Frontal cortex (tissue), 4 donors: ENCODE data around the gene PNMA8B. TPM values are rescaled to one million over a fixed set of nuclear protein-coding genes. Genes with fewer than 3 reads are reported as not detected.

ENCODE experiments used
- DNase-seq, 2 donors: peaks; one replicate each; pipeline ENCODE4 v3.0.0; 2012; ENCODE audit warnings: low spot score in 2 of 2
- FAIRE-seq: peaks from 2 replicates; lab custom pipeline; 2012; peaks lifted over from hg19 to GRCh38; lab: Jason Lieb, UNC
- total RNA-seq: library from RNA; depleted of rRNA; stranded (reverse); fragments of >200 nt; gene quantifications from one replicate; pipeline ENCODE4 v1.2.3, GENCODE V29; 2014
- donor health status: control.
- donor health status: control.
- donor health status: control.

Gene PNMA8B
- total RNA-seq, 1 donor from 2014 or later, result 17.1 TPM

DNA sequence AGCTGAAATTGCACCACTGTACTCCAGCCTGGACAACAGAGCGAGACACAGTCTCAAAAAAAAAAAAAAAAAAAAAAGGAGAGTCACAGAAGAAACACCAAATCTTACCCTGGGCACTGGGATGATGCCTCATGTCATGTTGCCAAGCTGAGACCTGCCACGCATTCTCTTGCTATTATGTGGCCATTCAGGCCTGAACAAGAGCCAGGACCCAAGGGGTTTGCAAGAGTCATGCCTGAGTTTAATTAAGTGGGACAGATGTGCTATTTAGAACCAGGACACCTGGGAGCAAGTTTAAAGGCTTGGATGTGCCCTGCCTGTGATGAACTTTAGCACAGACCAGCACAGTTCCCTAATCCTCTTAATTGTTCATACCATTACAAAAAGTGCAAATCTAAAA lies 34.1 kb downstream of the PNMA8B start:
- no peak for FAIRE-seq
- DNase-seq, result no peak

DNA sequence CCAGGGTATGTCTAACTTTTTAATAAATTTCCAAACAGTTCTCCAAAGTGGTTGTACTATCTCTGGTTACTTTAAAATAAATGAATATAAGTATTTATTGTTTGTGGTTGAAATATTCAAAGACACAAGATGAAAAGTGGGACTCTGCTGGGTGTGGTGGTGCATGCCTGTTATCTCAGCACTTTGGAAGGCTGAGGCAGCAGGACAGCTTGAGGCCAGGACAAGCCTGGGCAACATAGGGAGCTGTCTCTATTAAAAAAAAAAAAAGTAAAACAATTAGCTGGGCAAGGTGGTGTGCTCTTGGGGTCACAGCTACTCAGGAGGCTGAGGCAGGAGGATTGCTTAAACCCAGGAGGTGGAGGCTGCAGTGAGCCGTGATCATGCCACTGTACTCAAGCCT lies 34.7 kb downstream of the PNMA8B start:
- no peak for FAIRE-seq
- DNase-seq, result no peak

DNA sequence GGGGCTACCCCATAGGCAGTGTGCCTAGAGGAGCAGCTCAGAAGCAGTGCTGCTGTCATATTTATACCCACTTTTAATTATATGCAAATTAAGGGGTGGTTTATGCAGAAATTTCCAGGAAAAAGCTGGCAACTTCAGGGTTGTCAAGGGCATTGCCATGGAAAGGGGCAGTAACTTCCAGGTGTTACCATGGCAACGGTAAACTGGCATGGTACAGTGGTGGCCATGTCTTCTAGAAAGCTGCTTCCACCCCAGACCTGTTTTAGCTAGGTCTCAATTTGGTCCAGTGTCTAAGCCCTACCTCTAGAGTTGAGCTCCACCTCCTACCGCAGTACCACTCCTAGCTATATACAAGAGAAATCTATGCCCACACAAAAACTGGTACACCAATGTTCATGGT lies 35.6 kb downstream of the PNMA8B start:
- DNase-seq (no peak), FAIRE-seq (no peak)

DNA sequence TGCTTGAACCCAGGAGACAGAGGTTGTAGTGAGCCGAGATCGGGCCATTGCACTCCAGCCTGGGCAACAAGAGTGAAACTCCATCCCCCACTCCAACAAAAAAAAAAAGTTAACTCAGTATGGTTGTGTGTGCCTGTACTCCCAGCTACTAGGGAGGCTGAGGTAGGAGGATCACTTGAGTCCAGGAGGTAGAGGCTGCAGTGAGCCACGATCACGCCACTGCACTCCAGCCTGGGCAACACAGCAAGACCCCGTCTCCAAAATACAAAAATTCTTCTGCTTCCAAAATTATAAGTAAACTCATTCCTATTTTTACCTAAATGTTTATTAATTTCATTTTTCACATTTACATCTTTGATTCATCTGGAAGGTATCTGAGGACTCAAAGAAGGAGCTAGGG lies 38.7 kb downstream of the PNMA8B start:
- no peak for FAIRE-seq
- no peak for DNase-seq

DNA sequence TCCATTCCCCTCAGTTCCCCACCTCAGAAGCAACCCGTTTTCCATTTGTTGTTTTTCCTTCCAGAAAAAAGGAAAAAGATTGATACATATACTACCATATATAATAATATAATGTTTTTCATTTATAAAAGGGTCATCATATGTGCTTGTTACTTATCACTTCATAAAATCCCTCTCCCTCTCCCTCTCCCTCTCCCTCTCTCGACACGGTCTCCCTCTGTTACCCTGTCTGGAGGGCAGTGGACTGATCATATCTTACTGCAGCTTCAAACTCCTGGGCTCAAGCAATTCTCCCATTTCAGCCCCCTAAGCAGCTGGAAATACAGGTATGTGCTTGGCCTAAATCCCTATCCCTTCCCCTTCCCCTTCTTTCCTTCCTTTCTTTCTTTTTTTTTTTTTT lies 41.4 kb downstream of the PNMA8B start:
- no peak for FAIRE-seq
- no peak for DNase-seq

DNA sequence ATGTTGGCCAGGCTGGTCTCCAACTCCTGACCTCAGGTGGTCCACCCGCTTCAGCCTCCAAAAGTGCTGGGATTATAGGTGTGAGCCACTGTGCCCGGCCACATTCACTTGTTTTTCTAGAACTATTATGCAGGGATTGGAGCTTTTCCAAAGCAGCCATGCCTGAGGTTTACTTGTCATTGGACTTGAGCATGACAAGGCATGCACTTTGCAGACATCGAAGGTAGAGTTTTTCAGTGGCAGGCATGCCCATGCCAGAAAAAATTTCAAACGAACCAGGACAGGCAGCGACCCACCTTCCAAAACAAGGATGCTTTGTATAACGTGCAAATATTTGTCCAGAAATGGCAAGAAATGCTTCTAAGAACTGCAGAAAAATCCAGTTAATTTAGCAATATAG lies 42.0 kb downstream of the PNMA8B start:
- no peak for DNase-seq
- no peak for FAIRE-seq

DNA sequence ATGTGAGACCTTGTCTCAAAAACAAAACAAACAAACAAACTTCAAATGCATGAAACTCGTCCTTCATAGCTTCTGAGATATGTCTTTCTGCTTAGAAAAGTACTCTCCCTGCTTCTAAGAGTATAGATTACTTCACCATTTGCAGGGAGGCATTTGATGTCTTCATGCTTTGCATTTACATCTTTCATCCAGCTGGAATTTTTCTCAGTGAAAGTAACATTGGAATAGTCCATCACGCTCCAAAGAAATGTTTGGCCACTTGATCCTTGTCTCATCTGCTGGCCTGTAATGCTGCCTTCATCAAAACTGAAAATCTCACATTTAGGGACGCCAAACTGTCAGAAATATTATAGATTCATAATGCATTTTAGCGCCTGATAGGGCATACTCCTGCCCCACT lies 43.5 kb downstream of the PNMA8B start:
- DNase-seq, result no peak
- FAIRE-seq, result no peak

DNA sequence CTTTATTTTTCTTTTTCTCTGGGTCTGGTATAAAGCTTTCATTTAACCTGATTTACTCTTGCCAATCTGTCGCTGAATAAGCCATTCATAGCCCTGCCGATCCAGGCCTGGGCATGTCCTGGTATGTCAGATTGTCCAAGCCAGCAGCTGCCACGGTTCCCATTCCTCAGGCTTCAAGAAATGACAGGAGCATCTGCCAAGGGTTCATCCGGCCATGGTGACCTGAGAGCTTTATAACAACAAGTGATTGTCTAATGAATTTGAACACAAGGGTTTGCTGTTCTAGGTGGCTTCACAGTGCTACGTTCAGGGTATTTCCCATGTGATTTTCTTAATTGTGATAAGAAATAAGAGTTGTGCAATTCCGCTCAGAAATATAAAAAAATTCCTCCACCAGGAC lies 44.3 kb downstream of the PNMA8B start:
- FAIRE-seq (no peak), DNase-seq (no peak)

DNA sequence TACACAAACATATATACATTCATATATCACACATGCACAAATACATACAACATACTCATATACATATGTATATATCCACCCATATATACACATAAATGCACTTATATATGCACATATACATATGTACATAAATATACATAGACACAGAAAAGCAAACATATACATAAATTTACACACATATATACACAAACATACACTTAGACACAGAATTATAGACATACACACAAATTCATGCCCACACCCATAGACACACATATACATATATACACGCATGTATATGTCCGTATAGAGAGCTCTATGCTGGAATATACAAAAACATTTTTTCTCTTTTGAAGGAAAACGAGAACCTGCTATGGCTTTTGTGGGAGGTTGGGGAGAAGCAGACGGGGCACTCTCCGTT lies 44.9 kb downstream of the PNMA8B start:
- FAIRE-seq, result peak; percentile 48

DNA sequence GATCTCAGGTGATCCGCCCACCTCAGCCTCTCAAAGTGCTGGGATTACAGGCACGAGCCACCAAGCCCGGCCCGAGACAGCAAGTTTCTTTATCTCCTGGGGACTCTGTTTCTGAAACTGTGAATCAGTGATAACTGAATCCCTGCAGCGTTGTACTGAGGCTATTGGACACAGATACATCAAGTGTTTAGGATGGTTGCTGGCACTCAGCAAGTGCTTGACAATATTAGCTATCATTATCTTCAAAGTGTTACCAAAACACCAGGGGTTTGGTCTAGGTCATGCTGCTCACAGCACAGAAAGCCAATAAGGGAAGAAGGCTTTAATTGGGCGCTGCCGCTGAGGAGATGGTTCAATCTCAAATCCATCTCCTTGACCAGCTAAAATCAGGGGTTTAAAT lies 46.4 kb downstream of the PNMA8B start:
- DNase-seq (no peak), FAIRE-seq (no peak)

More for the DNA sequence above, 44.9 kb downstream of the PNMA8B start:
- no peak for DNase-seq

DNA sequence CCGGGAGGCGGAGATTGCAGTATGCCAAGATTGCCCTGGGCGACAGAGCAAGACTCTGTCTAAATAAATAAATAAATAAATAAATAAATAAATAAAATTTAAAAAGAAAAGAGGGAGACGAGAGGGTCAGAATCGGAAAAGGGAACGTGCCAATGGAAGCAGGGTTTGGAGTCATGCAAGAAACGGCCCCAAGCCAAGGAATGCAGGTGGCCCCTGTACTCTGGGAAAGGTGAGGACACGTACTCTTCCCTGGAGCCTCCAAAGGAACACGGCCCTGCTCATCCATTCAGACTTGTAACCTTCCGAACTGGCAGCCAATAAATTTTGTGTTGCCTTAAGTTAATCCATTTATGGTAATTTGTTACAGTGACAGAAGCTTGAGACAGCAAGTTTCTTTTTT lies 47.1 kb downstream of the PNMA8B start:
- DNase-seq (no peak), FAIRE-seq (no peak)

DNA sequence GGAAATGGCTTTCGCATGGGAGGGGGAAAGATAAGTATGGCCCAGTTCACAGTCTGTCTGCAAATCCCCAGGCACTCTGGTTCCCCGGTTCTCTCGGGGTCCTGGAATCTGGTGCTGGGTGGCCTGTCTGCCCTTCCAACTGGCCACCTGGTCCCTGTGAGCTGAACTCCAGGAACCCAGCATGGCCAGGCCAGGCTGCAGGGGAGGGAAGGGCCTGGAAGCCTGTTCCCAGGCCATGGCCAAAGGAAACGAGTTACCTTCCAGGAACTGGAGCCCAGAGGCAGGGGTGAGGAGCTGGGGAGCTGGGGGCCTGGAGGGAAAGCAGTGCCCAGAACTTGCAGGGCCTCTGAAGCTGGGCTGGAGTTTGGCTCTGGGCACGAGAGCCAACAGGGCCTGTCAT lies 47.8 kb downstream of the PNMA8B start:
- DNase-seq (no peak), FAIRE-seq (no peak)

DNA sequence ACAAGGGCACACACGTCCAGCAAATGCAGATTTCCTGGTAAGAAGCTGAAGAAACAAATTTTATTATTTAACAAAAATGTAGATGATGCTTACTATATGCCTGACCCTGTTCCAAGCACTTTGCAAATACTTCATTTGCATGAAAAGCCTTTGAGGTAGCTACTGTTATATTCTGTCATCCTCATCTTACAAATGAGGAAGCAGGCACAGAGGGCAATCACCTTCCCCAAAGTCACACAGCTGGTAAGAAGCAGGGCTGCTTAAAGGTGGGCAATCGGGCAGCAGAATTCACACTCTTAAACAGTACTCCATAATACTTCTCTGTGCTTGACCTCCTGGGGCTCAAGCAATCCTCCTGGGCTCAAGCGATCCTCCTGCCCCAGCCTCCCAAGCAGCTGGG lies 48.7 kb downstream of the PNMA8B start:
- DNase-seq (no peak), FAIRE-seq (no peak)

DNA sequence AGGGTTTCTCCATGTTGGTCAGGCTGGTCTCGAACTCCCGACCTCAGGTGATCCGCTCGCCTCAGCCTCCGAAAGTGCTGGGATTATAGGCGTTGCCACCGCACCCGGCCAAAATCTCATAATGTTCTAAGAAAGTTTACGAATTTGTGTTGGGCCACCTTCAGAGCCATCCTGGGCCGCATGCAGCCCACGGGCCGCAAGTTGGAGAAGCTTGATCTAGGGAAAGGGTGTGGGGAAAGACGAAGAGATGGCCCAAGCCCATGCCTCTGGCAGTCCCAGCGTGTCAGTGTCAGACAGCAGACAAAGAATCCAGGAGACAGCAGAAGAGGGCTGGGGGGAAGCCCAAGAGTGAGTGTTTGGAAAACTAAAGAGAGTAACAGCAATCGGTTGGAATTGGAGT lies 49.6 kb downstream of the PNMA8B start:
- DNase-seq, result no peak
- no peak for FAIRE-seq

DNA sequence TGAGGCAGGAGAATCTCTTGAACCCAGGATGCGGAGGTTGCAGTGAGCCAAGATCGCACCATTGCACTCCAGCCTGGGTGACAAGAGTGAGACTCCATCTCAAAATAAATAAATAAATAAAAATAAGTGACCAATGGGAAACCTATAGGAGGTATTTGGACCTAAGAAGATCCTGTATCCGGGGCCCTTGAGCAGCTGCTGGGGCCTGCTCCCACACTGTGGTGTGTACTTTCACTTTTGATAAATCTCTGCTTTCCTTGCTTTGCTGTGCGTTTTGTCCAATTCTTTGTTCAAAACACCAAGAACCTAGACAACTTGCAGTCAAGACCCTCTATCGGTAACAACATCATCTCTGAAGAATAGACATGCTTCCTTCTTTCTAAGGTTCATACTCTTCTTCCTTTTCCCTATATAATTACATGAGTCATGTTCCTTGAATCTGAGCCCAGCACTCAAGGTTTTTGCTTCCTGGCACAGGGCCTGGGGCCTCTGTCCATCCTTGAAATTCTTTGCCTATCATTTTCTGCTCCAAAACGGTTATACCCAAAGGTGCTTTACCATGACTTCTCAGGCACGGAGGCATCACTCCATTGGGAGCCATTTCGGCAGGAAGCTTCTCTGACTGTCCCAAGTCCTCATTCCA lies 52.7 kb downstream of the PNMA8B start:
- DNase-seq (no peak), FAIRE-seq (no peak)

DNA sequence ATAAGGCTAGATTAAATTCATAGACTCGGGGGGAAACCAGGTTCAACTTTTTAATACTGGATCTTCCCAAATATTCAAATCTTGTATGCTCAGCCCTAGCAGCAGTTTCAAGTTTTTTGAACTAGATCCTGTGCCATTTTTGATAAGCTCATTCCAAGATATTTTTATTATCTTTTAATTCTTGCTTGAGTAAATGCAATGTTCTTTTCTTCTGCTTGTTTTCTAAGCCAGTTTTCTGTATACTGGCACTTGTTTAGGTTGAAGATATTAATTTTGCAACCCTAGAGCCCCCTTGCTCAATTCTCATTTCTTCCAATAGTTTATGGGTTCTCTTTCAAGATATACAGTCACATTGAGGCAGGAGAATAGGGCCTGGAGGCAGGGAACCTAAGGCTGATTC lies 53.8 kb downstream of the PNMA8B start:
- DNase-seq, result no peak
- no peak for FAIRE-seq

Other genes starting within 250 kb of the PNMA8B start
- 3.3 TPM for gene HIF3A, start 198.8 kb downstream of the PNMA8B start, total RNA-seq
- gene PPP5C, start 148.8 kb downstream of the PNMA8B start, total RNA-seq, result 67.3 TPM
- gene CCDC8, start 82.3 kb downstream of the PNMA8B start, total RNA-seq, result 2.4 TPM
- 31.8 TPM for gene PNMA8C, start 66.9 kb downstream of the PNMA8B start, total RNA-seq
- 68.1 TPM for gene PNMA8A, start 24.3 kb downstream of the PNMA8B start, total RNA-seq
- gene CALM3, start 105.5 kb upstream of the PNMA8B start, total RNA-seq, result 211 TPM
- gene PTGIR, start 129.2 kb upstream of the PNMA8B start, total RNA-seq, result not detected
- gene GNG8, start 140.3 kb upstream of the PNMA8B start, total RNA-seq, result not detected
- gene DACT3, start 165.3 kb upstream of the PNMA8B start, total RNA-seq, result 17.5 TPM
- 5.3 TPM for gene PRKD2, start 221.2 kb upstream of the PNMA8B start, total RNA-seq